GM21367 (cell line): Measurements from ENCODE around the gene KCNJ4.
"Not testable (repeated sequence)": the region's sequence is repeated elsewhere in the genome, so short reads cannot be mapped to it uniquely, and the experiment has no call there.

Experiments
- ATAC-seq: cut with Tn5 transposase; IDR thresholded peaks from one replicate; pipeline ENCODE4 v1.9.1; 2021; ENCODE audit not compliant: unreplicated experiment

KCNJ4 gene

DNA sequence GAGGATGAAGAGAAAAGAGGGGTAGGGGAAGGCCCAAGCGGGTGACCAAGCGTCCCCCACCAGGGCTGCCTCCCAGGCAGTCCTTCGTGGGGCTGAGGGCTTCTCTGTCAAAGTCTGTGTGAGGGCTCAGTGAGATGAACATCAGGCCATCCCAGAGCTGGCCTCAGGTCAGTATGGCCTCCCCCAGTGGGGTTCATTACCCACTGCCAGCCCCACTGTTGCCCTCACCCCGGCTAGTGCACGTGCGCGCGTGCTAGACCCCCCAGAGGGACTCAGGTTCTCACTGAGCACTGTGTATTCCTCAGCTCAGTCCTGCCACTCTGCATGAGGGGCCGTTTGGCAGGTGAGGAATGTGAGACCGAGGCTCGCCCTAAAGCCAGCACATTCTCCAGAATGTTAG is 16.2 kb upstream of the KCNJ4 start:
- no peak for ATAC-seq

DNA sequence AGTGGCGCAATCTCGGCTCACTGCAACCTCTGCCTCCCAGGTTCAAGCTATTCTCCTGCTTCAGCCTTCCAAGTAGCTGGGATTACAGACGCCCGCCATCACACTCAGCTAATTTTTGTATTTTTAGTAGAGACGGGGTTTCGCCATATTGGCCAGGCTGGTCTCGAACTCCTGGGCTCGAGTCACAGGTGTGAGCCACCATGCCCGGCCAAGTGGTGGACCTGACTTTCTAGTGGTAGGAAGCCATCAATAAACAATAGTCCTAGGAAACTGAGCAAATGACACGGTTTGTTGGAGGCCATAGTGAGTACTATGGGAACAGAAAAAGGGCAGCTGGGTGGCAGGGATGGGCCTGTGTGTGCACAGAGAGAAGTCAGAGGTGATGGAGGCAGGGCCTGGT is 15.2 kb upstream of the KCNJ4 start:
- ATAC-seq = not testable (repeated sequence)

DNA sequence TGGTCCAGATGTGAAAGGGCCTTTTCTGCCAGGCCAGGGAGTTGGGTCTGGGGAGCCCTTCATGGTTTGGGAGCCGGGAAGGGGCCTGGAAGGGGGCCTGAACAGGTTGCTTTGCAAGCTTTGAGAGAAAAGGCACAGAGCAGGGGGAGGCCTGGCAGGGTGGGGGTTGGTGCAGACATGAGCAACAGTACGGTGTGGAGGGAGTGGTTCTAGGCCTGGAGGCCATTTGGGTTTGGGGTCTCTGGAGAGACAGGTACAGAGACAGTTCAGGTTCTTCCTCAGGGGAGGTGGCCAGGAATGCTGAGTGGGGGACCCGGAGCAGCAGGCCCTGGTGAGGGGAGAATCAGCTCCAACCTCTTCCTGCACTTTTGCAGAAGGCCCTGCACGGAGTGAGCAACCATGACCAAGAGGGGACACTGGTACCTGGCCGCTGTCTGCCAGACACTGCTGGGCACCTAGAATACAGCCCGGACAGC is 14.3 kb upstream of the KCNJ4 start:
- ATAC-seq = no peak

DNA sequence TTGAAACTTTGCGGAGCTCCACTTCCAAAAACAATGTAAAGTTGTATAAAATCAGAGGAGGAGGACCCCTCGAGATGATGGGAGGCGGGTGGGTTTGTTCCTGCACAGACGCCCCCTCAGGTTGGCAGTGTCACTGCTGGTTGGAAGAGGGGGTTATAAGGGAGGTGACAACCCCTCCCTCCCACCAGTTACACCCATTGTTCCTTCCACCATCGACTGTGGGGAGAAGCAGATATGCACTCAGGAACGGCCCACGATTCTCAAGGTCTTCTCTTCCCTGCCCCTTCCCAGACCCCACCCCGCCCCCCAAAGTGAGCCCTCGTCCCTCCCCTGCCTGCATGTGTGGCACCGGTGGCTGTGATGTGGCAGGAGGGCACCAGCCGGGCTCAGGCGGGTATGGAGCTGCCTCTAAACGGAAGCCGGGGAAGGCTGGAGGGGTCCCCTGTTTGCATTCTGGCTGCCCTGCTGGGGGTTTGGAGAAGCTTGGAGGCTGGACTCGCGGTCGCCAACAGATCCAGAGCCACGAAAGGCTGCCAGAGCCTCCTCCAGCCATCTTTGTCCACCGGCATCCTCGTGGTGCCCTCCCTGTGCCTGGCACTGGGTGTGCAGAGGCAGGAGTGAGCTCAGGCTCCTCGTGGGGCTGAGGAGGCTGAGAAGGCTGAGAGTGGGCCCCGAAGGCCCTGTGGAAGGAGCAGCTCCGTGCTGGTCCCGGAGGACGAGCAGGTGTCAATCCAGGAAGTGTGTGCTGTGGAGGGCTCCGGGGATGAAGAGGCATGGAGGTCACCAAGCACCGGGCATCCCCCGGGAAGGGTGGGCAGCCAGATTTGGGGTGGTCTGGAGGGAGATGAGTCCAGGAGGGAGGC is 13.7 kb upstream of the KCNJ4 start:
- no peak for ATAC-seq

DNA sequence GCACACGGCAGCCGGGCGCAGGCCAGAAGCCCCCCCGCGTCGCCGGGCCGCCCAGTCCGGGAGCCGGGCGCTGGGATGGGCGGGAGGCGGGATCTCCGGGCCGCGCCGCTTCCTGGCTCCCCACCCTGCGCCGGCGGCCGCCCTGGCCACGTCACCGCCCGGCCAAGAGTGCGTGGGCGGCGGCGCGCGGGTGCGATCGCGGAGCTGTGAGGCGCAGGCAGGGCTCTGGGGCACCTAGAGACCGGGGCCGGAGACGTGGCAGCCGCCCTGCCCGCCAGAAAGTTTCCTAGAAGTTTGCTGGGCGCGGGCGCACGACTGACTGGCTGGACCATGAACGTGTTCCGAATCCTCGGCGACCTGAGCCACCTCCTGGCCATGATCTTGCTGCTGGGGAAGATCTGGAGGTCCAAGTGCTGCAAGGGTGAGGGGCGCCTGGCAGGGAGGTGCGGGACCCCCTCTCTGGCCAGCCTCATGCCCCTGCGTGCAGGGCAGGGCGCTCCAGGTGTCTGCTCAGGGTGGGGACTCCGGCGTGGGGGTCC is 13.0 kb upstream of the KCNJ4 start, which contains the start of gene KDELR3:
KDELR3 (plus strand) TSS at position 193 of the 539 bp plus-strand sequence; CDS start at position 331, 138 bp downstream.
- no peak for ATAC-seq

DNA sequence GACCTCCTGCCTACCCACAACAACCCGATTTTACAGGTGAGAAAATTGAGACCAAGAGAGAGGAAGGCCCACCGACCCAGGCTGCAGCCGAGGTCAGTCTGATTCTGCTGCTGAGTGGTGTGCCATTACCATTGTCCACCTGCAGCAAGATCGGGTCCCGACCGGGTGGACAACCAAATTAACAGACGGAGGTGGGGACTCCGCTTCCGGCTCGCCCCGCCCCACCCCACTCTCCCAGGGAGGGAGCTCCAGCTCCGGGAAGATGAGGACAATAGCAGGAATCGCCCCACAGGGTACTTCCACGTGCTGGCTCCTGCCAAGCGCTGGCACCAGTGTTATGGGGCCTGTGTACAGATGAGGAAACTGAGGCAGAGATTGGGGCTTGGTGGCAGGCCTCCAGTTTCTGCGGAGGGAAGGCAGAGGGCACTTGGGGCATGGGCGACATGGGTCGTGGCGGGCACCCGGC is 12.5 kb upstream of the KCNJ4 start:
- no peak for ATAC-seq

DNA sequence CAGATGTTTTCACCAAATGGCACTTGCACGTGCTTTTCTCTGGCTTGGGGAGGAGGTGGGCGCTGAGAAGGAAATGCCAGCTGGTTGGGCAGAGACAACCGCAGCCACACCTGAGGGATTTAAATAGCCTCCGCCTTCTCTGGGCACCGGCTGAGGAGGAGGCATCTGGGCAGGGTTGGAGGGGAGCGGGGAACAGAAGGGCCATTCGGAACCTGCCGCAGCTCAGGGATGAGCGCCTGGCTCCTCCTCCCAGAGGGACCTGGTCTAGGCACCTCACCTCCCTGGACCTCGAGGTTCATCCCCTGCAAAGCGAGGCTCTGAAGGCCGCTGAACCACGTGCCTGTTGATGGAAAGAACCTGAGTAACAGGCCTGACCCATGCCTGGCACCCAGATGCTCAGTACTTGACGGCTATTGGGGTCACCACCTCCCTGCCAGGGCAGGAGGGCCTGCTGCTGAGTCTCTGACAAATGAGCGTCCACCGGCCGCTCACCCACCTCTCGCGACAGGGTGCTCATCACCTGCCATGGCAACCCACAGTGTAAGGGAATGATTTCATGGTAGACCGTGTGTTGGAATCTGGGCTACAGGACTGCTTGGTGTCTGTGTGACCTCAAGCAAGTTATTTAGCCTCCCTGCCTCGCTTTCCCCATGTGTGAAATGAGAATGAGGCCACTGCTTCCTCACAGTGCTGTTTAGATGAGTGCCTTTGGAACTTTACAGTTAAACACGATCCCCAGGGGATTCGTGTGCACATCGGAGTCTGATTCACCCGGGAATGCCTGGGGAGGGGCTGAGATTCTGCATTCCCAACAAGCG is 10.9 kb upstream of the KCNJ4 start:
- no peak for ATAC-seq

DNA sequence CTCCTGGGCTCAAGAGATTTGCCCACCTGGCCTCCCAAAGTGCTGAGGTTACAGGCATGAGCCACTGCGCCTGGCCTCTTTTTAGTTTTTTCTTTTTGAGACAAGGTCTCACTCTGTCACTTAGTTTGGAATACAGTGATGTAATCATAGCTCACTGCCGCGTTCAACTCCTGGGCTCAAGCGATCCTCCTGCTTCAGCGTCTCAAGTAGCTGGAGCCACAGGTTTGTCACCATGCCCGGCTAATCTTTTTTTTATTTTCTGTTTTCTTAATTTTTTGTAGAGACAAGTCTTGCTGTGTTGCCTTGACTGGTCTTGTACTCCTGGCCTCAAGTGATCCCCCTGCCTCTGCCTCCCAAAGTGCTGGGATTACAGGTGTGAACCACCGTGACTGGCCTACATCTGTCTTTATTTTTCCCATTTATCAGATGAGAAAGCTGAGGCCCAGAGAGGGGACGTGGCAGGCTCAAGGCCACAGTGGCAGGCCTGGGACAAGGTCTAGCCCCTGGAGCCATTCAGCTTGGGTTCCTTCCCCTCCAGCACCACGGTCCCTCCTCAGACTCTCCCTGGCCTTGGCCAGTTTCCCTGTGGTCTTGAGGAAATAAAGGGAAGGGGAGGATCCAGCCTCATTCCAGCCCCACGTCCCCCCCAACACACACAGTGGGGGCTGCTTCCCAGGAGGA is 10.1 kb upstream of the KCNJ4 start:
- no peak for ATAC-seq

DNA sequence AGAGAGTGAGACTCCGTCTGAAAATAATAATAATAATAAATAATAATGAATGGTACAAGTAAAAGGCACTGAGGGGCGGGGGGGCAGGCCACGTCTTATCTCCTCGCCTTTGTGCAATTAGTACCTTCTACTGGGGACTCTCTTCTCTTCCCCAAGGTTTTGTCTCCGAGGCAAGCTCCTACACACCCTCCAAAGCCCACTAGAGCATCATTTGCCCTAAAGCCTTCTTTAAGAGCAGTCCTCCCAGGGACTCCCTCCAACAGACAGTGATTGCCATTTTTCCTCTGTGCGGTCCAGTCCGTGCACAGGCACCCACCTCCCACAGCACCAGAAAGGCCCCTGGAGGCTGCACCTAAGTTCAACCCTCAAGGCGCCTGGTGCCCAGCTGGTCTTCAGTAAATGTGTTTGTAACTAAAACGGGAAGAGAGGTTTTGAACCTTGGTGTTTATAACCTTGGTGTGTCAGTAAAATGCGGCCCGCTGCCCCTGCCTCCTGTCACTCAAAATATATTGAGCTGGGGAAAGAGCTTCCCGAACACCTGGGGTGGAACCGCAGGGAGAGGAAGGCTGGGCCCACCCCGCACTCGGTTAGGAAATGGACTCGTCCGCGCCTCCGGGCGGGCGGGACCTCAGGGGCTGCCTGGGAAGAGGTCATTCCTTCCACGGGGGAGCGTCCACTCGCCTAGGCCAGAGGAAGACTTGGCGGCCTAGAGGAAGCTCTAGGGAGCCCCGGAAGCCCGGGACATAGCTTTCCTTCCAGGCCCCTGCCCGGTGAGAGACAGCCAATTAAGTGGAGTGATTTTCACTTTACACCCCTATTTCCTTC is 8.2 kb upstream of the KCNJ4 start:
- no peak for ATAC-seq

DNA sequence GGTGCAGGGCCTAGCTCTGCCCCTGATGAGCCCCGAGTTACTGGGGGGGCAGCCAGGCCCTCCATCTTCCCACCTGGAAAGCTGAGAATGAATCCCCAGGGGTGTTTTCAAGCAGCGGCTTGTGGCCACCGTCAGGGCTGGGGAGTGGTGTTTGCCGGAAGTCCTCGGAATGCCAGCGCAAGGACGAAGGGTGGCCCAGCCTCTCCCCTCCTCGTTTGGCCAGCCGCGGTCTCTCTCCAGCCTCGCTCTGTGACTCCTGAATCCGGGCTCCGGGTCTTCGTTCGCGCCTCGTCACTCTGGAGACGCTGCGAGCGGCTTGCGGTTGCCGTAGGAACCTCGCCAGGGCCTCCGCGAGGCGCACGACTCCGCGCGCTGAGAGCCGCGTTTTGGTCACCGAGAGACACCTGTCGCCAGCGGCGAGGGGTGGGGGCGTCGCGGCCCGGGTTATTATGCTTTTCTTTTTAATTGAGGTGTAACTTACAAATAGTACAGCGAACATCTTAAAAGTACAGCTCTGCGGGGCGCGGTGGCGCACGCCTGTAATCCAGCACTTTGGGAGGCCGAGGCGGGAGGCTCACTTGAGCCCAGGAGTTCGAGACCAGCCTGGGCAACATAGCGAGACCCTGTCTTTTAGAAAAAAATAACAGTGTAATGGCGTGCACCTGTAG is 6.5 kb upstream of the KCNJ4 start:
- ATAC-seq = no peak

DNA sequence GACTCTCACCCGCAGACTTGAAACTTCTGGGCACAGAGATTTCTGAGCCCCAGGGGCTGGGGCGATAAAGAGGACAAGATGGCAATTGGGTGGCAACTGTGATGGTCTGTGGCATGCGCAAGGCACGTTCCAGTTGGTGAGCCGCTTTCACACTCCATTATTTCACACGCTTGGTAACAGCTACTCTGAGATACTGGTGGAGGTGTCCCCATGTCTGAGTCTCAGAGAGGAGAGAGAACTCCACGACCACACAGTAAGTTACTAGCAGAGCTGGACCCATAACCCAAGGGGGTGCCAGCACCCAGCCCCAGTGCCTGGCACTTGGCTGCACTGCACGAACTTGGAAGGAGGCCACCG is 6.0 kb upstream of the KCNJ4 start:
- ATAC-seq = no peak

DNA sequence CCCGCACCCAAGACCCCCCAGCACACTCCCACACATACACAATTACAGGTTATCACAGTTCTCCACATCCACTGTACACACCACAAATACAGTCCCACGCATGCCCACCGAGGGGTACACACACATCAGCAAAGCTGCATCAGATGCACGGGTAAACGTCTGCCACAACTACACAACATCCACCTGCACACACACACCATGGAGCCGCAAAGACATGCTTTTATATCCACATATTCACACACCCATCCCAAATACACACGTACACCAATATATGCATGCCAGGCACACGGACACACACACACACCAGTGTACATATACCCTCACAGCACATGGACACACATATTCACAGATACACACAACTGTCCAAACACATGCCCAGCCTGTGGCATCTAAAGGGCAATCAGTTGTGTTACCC is 5.4 kb upstream of the KCNJ4 start:
- ATAC-seq = no peak

DNA sequence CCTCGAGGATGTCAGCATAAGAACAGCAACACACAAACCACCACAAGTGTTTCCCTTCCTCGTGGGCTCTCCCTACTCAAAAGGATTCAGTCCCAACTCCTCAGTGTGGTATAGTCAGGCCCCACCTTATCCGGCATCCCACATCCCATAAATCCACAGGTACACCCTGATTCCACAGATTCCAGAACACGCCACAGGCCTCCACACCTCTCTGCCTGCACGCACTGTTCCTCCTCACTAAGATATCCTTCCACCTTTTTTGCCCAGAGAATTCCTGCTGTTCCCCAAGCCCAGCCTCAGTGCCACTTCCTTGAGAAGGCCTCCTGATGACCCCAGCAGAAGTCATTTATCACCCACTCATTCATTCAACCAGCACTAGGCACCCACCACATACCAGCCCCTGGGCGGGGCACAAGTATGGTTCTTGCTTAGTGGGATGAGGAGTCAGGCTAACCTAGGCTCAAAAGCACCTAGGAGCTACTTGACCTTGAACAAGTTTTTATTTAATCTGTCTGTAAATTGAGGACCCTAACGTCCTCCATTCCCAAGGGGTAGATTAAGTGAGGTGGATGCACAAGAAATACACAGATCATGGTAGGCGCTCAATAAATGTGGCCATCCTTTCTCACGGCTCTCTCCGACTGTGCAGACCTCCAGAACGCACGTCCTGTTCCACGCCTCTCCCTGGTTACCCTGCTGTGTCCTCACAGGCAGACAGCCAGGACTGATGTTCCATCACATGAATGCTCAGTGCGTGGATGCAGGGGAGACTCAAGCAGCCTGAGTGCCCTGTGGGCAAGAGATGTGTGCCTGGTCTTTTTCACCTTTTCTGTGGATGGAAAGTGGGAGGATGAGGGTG is 2.1 kb upstream of the KCNJ4 start:
- no peak for ATAC-seq

DNA sequence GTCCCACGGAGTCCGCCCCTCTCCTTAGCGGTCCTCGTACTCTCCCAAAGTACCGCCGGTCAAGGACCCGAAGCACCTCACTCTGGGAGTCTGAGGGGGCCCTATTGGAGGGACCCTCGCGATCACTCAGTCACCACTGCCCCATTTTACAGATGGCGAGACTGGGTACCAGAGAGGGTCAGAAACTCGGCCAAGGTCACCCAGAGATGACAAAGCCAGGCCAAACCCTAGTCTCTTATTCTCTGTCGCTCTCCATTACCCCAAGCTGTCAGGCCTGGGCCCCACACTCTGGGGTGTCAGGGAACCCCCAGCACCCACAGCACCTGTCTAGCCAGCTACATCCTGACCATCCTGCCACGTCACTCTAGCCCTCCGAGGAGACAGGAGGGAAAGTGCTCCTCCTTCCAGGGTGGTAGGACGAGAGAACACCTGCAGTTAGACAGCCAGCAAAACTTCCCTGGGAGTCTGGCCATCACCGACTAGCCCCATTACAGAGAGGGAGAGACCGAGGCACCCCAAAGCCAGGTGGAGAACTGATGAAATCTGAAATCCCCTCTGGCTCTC is 1.4 kb upstream of the KCNJ4 start:
- ATAC-seq = no peak

DNA sequence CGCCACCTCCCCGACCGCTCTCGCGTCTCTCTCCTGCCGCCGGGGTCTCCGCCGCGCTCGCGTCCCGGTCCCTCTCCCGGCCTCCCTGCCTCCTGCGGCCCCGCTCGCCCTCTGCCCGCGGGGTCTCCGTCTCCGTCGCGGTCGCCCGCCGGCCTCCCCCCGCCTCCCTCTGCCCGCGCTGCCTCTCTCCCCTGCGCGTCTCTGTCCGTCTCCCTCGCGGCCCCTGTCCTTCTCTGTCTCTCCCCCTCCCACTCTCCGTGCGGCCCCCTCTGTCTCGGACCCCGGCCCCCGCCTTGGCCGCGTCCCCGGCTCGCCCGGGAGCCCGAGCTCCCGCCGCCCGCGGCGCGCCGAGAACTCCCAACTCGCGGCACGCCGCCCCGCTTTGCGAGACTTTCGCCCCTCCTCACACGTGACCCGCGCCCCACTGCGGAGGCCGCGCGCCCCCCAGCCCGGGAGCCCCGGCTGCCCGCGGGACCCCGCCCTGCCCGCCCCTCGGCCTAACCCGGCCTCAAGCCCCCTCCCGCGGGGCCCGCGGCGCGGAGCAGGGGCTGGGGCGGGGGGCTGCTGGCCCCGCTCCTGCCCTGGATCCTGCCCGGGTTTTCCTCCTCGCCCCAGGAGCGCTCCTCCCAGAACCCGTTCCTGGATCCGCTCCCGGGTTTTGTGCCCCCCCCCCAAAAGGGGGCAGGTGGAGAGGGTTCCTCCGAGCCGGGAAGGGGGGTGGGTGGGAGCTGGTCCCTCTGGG is 702 bp upstream of the KCNJ4 start:
- ATAC-seq = no peak

DNA sequence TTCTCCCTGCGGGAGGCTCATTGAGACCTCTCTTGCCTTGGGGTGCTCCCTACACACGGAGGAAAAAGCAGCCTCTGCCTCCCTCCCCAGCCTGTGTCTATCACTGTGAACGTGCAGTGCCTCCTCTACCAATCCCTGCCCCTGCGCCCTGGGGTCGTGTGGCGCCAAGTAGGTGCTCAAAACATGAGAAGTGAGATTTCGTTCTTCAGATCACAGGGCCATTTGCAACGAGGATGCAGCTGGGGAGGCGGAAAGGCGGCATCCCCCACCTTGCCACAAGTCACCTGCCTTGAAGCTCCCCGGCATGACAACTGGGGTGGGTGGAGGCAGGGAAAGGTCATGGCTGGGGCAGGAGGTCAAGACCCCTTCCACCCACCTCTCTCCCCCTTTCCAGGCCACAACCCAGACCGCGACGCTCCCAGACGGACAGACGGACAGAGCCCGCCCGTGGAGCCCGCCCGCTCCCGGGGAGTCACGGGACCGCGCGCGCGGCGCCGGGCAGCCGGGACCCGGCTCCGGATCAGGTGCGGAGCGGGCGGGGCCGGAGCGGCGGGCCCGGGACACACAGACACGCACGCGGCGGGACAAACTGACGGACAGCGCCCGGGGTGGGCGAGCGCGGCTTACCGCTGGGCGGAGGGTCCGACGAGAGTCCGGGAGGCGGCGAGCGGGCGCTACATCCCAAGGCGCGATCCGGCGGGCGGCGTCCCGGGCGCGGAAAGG is 485 bp downstream of the KCNJ4 start:
- ATAC-seq = no peak

DNA sequence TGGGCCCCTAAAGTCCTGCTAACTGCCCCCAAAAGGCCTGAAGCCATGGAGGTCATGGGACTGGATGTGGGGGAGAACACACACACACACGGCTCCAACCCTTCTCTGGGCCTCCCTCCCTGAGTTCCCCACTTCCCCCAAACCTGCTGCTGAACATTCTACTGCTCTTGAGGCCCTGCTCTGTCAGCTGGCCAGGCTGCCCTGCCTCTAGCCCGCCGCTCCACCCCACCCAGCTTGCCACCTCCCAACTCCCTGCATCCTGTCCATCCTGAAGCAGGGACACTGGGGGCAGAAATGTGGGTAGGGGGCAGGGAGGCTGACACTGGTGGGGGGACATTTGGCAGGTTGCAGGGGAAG is 1.0 kb downstream of the KCNJ4 start:
- ATAC-seq = no peak
